GM21390 (cell line): ENCODE results near the gene METTL15.
"Not testable (repeated sequence)": the region's sequence is repeated elsewhere in the genome, so short reads cannot be mapped to it uniquely, and the experiment has no call there.

ENCODE experiments used
- ATAC-seq: cut with Tn5 transposase; IDR thresholded peaks from one replicate; pipeline ENCODE4 v1.9.1; 2021; ENCODE audit not compliant: unreplicated experiment

The METTL15 gene

GRCh38 chr11:28284196-28284595, 176.0 kb downstream of the METTL15 start:
- ATAC-seq: no peak

- no peak for ATAC-seq
Observed at GRCh38 chr11:28289444-28289843, 181.3 kb downstream of the METTL15 start.

GRCh38 chr11:28290995-28291394, 182.8 kb downstream of the METTL15 start:
- not testable (repeated sequence) for ATAC-seq

DNA sequence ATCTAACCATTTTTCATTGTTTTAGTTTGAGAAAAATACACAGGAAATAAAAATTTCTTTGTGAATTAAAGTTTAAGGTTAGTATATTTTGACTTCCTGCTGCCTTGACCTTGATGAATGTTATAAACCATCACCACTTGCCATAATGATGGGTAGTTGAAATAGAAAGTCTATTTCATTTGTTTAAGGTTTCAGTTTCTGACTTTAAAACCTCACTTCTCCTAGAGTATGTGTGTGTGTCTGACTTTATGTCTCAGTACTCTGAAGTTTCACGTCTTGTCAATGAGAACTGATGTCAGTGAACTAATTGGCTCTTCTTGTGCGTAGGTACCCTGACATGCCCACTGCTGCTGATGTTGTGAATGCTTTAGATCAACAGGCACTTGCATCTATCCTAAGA, 188.2 kb downstream of the METTL15 start:
- peak; percentile 97 for ATAC-seq

GRCh38 chr11:28298209-28298608, 190.0 kb downstream of the METTL15 start:
- ATAC-seq: no peak

DNA sequence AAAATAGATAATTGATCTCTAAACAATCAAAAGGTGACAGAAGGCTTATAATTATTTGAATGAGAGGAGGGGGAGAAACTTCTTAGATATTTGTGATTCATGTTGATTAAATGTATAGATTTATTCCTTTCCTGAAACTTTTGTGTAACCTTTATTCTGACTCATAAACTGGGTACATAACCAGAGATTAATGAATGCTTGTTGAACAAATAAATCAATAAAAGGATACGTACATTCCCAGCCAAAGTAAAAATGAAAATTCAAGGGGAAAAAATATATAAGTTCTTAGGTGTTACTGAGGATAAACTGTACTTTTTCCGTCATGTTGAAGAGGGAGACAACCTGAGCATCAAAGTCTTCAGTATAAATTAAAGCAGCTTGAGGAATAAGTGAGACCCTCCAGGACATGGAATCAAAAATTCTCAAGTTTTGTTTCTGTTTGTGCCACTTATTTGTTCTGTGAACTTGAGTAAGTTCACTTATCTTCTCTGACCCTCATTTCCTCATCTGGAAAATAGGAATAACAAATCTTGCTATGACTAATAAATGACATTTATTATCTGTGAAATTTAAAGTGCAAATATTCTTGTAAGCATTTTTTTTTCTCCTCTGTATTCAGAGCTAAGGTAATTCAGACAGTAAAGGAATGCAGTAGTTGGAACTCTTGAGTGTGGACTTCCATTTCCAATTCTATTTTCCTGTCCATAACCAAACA, 195.4 kb downstream of the METTL15 start:
- ATAC-seq: no peak

- no peak for ATAC-seq
Observed at GRCh38 chr11:28315440-28315839, 207.3 kb downstream of the METTL15 start.

DNA sequence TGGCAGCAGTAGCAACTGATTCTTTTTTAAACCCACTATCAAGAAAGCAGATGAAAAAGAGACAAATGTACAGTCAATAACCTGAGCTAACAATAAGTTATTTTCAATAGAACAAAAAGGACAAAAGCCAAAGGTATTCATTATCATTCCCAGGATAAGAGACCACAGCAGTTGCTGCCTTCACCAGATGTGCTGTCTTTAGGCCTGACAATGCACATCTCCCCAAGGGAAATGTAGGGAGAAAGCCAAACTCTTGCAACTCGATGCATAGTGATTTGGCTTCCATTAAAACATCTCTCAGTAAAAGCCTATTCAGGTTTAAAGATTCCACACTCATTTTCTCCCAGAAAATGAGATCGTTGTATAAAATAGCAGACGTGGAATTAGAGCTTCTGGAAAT, 210.7 kb downstream of the METTL15 start:
- ATAC-seq: no peak

- ATAC-seq: no peak
Observed at GRCh38 chr11:28323621-28324020, 215.4 kb downstream of the METTL15 start.

GRCh38 chr11:28332393-28332792, 224.2 kb downstream of the METTL15 start:
- peak; percentile 64 for ATAC-seq

- no peak for ATAC-seq
Observed at GRCh38 chr11:28337701-28338100, 229.5 kb downstream of the METTL15 start.

DNA sequence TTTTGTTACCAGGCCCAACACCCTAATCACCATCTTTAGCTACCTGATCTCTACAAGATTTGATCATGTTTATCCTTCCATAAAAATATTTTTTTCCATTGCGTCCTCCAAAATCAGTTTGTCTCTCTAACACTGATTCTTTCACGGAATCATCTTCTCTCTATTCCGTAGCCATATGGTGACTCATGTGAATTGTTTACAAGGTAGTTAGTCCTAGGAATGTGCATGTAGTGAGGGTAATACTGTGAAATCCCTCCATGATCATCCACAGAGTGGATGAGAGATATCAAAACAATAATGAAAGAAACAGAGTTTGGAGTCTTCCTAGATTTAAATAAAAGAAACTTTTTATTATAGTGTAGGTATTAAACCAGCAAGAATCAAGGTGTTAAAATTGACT, 230.2 kb downstream of the METTL15 start:
- no peak for ATAC-seq

DNA sequence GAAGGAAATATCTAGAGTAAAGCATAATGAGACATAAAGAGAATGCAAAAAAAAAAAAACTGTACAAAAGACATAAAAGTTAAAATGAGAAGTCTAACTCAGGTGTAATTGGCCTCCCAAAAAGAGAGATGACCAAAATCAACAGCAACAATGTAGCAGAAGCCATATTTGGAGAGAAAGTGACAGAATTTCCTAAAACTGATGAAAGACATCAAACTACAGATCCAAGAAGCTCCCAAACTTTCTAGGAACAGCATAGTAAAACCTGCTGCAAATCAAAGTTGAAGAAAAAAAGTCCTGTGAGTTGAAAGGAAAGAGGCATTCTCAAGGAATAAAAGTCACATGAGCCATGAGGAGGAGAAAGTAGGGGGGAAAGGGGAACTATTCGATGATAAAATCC, 231.3 kb downstream of the METTL15 start:
- ATAC-seq: no peak

DNA sequence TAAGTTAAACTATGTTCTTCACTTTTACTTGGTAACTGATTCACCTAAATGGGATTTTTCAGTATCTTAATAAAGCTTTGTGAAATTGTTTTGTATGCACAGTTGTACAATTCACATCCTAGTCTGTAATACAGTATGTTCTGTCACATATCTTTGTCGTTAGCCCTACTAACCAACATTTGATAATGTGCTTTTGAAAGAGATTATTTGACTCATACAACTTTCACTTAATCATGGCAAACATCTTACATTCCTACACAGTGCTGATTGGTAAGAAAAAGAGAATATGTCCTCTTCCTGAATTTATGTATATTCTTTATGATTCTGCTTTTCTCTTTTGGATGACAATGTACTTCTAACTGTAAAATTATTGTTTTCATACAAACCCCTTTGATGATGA, 234.5 kb downstream of the METTL15 start:
- no peak for ATAC-seq

- ATAC-seq: no peak
Observed at GRCh38 chr11:28343304-28344233, 235.4 kb downstream of the METTL15 start.

DNA sequence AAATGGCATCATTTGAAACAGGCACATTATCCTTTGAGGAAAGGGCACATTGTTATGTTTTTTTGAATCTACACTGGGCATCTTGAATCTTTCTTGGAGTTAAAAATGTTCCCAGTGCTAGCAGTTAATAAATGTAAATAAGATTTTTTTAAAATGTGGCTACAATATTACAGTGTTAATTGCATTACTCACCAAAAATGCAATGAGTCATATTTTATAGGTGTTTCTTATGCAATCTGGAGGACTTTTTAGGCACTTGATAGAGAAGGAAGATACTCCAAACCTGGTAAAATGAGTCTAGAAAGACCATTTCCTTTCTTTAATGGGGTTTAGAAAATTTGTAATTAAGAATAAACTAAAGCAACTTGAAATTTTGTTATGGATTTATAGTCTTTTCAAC, 238.0 kb downstream of the METTL15 start:
- no peak for ATAC-seq

DNA sequence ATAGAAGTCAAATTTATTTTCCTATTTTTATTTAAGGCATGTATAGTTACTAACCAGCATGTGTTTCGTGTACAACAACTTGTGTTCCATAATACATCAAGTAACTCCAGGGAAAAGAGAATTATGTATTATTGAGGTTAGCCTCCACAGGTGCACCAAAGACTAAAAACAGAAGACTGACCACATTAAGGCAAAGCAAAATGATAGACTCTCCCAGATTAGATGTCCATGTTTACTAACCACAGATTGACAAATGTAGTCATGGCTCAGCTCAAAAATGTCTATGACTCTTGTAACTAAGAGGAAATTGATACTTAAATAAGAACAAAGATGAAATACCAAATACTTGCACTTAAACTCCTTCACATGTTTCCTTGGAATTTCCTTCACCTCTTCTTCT, 238.5 kb downstream of the METTL15 start:
- no peak for ATAC-seq

GRCh38 chr11:28347371-28347770, 239.2 kb downstream of the METTL15 start:
- no peak for ATAC-seq

DNA sequence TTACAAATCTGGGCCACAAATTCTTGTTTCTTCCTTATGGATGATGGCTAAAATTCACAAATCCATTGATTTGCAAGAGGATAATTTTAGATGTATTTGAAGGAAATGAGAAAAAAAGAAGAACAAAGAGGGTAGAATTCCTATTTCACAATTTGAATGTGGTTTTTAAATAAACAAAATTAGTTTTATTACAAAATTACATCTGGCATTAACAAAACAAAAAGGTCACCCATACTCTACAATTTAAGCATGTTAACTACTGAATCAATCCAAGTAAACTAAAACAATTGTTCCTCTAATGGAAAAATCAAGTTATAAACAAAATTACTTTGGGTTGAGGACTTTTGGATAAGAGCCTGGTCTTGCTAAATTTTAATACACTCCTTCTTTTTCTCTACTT, 242.0 kb downstream of the METTL15 start:
- no peak for ATAC-seq

DNA sequence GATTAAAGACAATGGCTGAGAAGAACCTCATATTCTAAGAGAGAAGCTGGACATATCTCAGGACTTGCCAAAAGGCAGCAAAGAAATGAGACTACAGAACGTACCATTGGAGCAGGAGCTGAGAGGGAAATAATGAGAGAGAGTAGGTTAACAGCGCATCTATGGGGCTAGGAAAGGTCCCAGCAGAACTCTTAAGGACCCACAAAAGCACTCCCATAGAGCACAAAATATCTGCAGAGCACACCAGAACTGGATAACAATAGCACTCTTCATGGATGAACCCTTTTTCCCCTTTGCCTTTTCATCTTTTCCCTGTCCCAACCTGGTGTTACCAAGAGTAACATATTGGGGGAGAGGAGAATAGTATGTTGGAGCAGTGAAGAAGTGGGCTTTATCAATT, 245.8 kb downstream of the METTL15 start:
- no peak for ATAC-seq

GRCh38 chr11:28366549-28367346, 258.6 kb downstream of the METTL15 start:
- no peak for ATAC-seq
